Esophagus muscularis mucosa (tissue), 4 donors: ENCODE results near the gene CACNA2D2. TPM values are rescaled to one million over a fixed set of nuclear protein-coding genes. Genes with fewer than 3 reads are reported as not detected.

Source experiments
- DNase-seq: peaks from one replicate; pipeline ENCODE4 v3.0.0-alpha.2; 2017; ENCODE audit errors: extremely low spot score
- H3K27ac ChIP-seq, 4 donors: fragments of 200-600 bp; sonication (generic); replicated peaks in 1 of 4; 1 replicate in 3 of 4; 2 replicates in 1 of 4; pipeline ENCODE4 v1.5.1; 2016 to 2019; ENCODE audit warnings: mild to moderate bottlenecking in 1 of 4
- H3K27me3 ChIP-seq, 4 donors: fragments of 200-600 bp; sonication (generic); one replicate each; pipeline versions ENCODE4 v1.5.1 to v1.6.0; 2016 to 2019
- H3K36me3 ChIP-seq, 4 donors: fragments of 200-600 bp; sonication (generic); one replicate each; pipeline ENCODE4 v1.5.1; 2016 to 2019
- H3K4me1 ChIP-seq, 4 donors: fragments of 200-600 bp; sonication (generic); one replicate each; pipeline ENCODE4 v1.5.1; 2016 to 2019
- H3K4me3 ChIP-seq, 4 donors: fragments of 200-600 bp; sonication (generic); 1 replicate in 2 of 4; 2 replicates in 2 of 4; pipeline ENCODE4 v1.5.1; 2016 to 2019; ENCODE audit warnings: mild to moderate bottlenecking in 4 of 4, moderate library complexity in 1 of 4
- H3K9me3 ChIP-seq, 4 donors: fragments of 200-600 bp; sonication (generic); 1 replicate in 3 of 4; 2 replicates in 1 of 4; pipeline ENCODE4 v1.5.1; 2016 to 2019
- EP300 ChIP-seq: sonication (generic); formaldehyde crosslinking; IDR thresholded peaks from one replicate; pipeline ENCODE4 v1.6.1; 2017; ENCODE audit warnings: antibody characterized with exemption
- POLR2A ChIP-seq: fragments of 450-650 bp; IDR thresholded peaks from one replicate; pipeline ENCODE4 v1.6.1; 2017; ENCODE audit warnings: antibody characterized with exemption, moderate library complexity, mild to moderate bottlenecking, low read depth
- POLR2AphosphoS5 ChIP-seq, 2 donors: sonication (generic); formaldehyde crosslinking; IDR thresholded peaks; one replicate each; pipeline ENCODE4 v1.6.1; 2017; ENCODE audit warnings: antibody characterized with exemption in 2 of 2
- WGBS: methylation state at CpG from one replicate; pipeline ENCODE4 v1.1.5; 2018; 5-methylcytosine and 5-hydroxymethylcytosine counted together
- intact Hi-C: fragments of 100-400 bp; cut with DNase I; formaldehyde crosslinking; loops from one replicate; pipeline ENCODE4 v1.15.1; 2023
- total RNA-seq, 4 donors: library from RNA; depleted of rRNA; stranded (reverse); fragments of >200 nt; gene quantifications; one replicate each; pipeline versions ENCODE4 v1.1.0 to v1.2.1, GENCODE V29; 2016
- TF ChIP-seq, protein P1 (sequence below), 3 experiments: fragments of 200-600 bp in 2 of 3; fragments of 450-650 bp in 1 of 3; sonication (generic) in 2 of 3; IDR thresholded peaks; one replicate each; pipeline ENCODE4 v1.5.1; 2017 to 2019; ENCODE audit warnings: antibody characterized with exemption in 3 of 3, mild to moderate bottlenecking in 2 of 3, moderate library complexity in 1 of 3

CACNA2D2 gene
- total RNA-seq, 4 donors from 2014 or later, result 0.84 to 2.8 (median 1.1) TPM

DNA sequence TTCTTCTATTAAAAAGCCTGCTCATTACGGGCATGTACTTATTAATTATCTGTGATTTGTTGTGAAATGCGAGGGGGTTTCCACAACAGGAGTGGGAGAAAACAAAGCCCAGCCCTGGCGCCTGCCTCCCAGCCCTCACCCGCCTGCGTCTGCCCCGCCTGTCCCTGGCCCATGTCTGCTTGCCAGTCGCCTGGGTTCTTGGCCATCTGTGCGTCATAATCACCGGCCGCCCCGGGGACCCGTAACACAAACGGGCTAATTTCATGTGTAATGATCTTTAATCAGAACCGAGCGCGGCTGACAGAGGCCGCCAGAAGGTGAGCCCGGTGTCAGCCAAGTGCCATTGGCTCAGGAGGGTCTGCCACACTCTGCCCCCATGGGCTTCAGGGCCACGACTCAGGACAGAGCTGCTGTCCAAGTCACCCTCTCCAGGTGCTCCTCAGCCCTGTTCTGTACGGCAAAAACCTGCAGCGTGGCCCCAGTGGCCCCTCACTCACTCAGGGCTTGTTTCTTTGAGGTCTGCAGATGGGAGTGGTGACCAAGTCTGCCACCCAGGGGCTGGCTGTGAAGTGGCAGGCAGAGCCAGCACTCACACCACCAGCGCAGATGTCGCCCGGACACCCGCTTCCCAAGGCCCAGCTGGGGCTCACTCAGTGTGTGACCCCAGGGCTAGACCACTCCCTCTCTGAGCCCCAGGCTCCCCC lies 115.3 kb downstream of the CACNA2D2 start:
- no peak for DNase-seq
- Histone ChIP-seq H3K4me3 (no peak overlapping the region), H3K36me3 (no peaks in the 10 kb centered on the region), H3K9me3 (no peaks in the 10 kb centered on the region), H3K27ac (no peak overlapping the region), H3K27me3 (no peaks in the 10 kb centered on the region), H3K4me1 (peaks cover 6 to 21% (median 11%) of the 10 kb centered on the region in 4 donors)
- TF ChIP-seq EP300, result no peak
- no peak for TF ChIP-seq POLR2A
- TF ChIP-seq, protein P1, sequence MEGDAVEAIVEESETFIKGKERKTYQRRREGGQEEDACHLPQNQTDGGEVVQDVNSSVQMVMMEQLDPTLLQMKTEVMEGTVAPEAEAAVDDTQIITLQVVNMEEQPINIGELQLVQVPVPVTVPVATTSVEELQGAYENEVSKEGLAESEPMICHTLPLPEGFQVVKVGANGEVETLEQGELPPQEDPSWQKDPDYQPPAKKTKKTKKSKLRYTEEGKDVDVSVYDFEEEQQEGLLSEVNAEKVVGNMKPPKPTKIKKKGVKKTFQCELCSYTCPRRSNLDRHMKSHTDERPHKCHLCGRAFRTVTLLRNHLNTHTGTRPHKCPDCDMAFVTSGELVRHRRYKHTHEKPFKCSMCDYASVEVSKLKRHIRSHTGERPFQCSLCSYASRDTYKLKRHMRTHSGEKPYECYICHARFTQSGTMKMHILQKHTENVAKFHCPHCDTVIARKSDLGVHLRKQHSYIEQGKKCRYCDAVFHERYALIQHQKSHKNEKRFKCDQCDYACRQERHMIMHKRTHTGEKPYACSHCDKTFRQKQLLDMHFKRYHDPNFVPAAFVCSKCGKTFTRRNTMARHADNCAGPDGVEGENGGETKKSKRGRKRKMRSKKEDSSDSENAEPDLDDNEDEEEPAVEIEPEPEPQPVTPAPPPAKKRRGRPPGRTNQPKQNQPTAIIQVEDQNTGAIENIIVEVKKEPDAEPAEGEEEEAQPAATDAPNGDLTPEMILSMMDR (IDR thresholded peaks at IDR 0.05), result no peak
- no peak for TF ChIP-seq POLR2AphosphoS5 (IDR thresholded peaks at IDR 0.05)
- 91% methylated on average over 14 of the region's 25 CpGs for WGBS
- intact Hi-C loops, result no loop called here

GRCh38 chr3:50385754-50386153 lies 117.7 kb downstream of the CACNA2D2 start:
- Histone ChIP-seq H3K27me3 (no peaks in the 10 kb centered on the region), H3K36me3 (no peaks in the 10 kb centered on the region), H3K9me3 (no peaks in the 10 kb centered on the region), H3K4me3 (no peak overlapping the region), H3K27ac (no peak overlapping the region), H3K4me1 (peaks cover under 1 to 6% (median 3%) of the 10 kb centered on the region in 4 donors)
- DNase-seq, result no peak
- WGBS, result 84% methylated on average over 13 of the region's 13 CpGs
- intact Hi-C loops, result no loop called here
- TF ChIP-seq POLR2AphosphoS5 (IDR thresholded peaks at IDR 0.05) (no peak), POLR2A (no peak), EP300 (no peak)
- TF ChIP-seq, protein P1 (IDR thresholded peaks at IDR 0.05), result no peak

DNA sequence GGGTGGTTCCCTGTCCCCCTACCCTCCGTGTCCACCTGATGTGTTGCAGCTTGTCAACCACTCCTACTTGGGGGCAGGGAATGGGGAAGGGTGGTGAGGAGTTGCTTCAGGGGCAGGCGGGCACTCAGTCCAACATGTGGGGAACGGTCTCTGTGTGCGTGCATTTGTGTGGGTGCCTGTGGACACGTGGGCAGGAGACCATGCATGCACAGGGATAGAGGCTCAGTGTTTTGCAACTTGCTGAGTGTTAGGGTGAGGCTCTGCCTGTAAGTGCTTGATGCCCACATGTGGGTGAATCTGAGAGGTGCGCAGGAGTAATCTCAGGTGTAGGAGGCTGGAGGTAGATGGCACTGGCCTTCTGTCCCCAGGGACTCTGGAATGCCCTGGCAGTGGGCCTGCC lies 119.7 kb downstream of the CACNA2D2 start:
- H3K27me3 ChIP-seq, result no peaks in the 10 kb centered on the region
- H3K9me3 ChIP-seq, result no peaks in the 10 kb centered on the region
- no peak overlapping the region for H3K27ac ChIP-seq
- no peak for DNase-seq
- intact Hi-C loops, result no loop called here
- H3K4me3 ChIP-seq, result no peak overlapping the region
- TF ChIP-seq POLR2AphosphoS5 (IDR thresholded peaks at IDR 0.05) (no peak), EP300 (no peak), POLR2A (no peak)
- TF ChIP-seq, protein P1 (IDR thresholded peaks at IDR 0.05), result no peak
- WGBS, result 87% methylated on average over 6 of the region's 6 CpGs
- no peaks in the 10 kb centered on the region for H3K4me1 ChIP-seq
- H3K36me3 ChIP-seq, result no peaks in the 10 kb centered on the region

DNA sequence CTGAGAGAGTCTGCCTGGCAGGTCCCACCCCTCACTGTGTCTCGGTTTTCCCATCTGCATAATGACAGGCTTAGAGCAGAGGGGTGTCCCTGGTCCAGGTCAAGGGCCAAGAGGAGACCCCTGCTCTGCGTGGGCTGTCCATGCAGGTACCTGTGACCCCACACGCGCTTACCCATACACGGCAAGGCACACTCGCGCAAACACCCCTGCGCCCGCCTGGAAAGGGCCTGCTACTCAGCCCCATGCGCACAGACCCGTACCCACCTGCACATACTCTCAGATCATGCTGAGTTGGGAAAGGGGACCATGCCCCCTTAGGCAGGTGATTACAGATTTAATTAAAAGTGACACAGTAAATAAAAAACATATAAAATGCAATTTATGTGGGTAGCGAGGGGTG lies 120.7 kb downstream of the CACNA2D2 start:
- H3K27ac ChIP-seq, result no peak overlapping the region

More for the DNA sequence above, 120.7 kb downstream of the CACNA2D2 start:
- Histone ChIP-seq H3K4me3 (no peak overlapping the region), H3K36me3 (no peaks in the 10 kb centered on the region), H3K4me1 (no peaks in the 10 kb centered on the region), H3K9me3 (no peaks in the 10 kb centered on the region), H3K27me3 (no peaks in the 10 kb centered on the region)
- TF ChIP-seq POLR2A (no peak), POLR2AphosphoS5 (IDR thresholded peaks at IDR 0.05) (no peak), EP300 (no peak)
- TF ChIP-seq, protein P1 (IDR thresholded peaks at IDR 0.05), result no peak
- DNase-seq, result no peak
- 83% methylated on average over 12 of the region's 12 CpGs for WGBS
- intact Hi-C loops, result no loop called here
